NCI-H524 treated with DMSO at 0.1 percent for 48 hours (cell line): ENCODE measurements around the gene CADM4.
A peak's percentile ranks its signal among the peaks of the same experiment; 100 is the strongest.

Experiments used
- DNase-seq: peaks from one replicate; lab custom pipeline; 2025; lab: John Stamatoyannopoulos, UW

Gene CADM4

GRCh38 chr19:43582495-43582894 lies 57.2 kb downstream of the CADM4 start:
- no peak for DNase-seq

GRCh38 chr19:43581467-43581866 lies 58.2 kb downstream of the CADM4 start:
- DNase-seq, result no peak

- no peak for DNase-seq
These were observed 60.9 kb downstream of the CADM4 start for GRCh38 chr19:43578787-43579186.

GRCh38 chr19:43575955-43576878 lies 63.4 kb downstream of the CADM4 start:
- DNase-seq, result no peak

GRCh38 chr19:43575156-43575950 lies 64.3 kb downstream of the CADM4 start, which contains the start of the genes PINLYP and XRCC1:
Gene PINLYP, plus strand, starts transcription at chr19:43575801. Its CDS starts 1,391 bp downstream, at chr19:43577192.
Gene XRCC1, minus strand, starts transcription at chr19:43575527. Its CDS starts 69 bp downstream, at chr19:43575458.
- DNase-seq, result peak; percentile 78

GRCh38 chr19:43574424-43575155 lies 65.1 kb downstream of the CADM4 start:
- DNase-seq, result no peak
